CD14-positive monocyte (primary cell): ENCODE data around the gene SLC24A5. TPM values are rescaled to one million over a fixed set of nuclear protein-coding genes. Genes with fewer than 3 reads are reported as not detected.

ENCODE experiments used
- DNase-seq, 3 donors: peaks; one replicate each; pipeline ENCODE4 v3.0.0-alpha.2; 2011 to 2022
- H2AFZ ChIP-seq: 2 replicates; pipeline ENCODE4 v1.6.0; 2012; ENCODE audit warnings: mild to moderate bottlenecking, low read depth, low read length, inconsistent platforms; ENCODE audit not compliant: insufficient read depth, poor library complexity, severe bottlenecking
- H3K27ac ChIP-seq, 2 donors: 1 replicate in 1 of 2; 2 replicates in 1 of 2; pipeline ENCODE4 v1.5.1; 2012 to 2013; ENCODE audit warnings: low read length in 2 of 2, control low read depth in 1 of 2, inconsistent platforms in 1 of 2, low read depth in 1 of 2, mild to moderate bottlenecking in 1 of 2
- H3K27me3 ChIP-seq, 2 donors: one replicate each; pipeline versions ENCODE4 v1.6.0 to v1.6.1; 2011 to 2013; ENCODE audit warnings: low read length in 2 of 2; ENCODE audit not compliant: control insufficient read depth in 2 of 2, insufficient read depth in 2 of 2
- H3K36me3 ChIP-seq, 2 donors: replicated peaks in 1 of 2; 1 replicate in 1 of 2; 2 replicates in 1 of 2; pipeline versions ENCODE4 v1.5.1 to v1.6.1; 2012 to 2013; ENCODE audit warnings: low read length in 2 of 2, control low read depth in 1 of 2, inconsistent platforms in 1 of 2, mild to moderate bottlenecking in 1 of 2; ENCODE audit not compliant: insufficient read depth in 2 of 2, control insufficient read depth in 1 of 2
- H3K4me1 ChIP-seq, 2 donors: 1 replicate in 1 of 2; 2 replicates in 1 of 2; pipeline versions ENCODE4 v1.5.1 to v1.6.1; 2012 to 2013; ENCODE audit warnings: low read length in 2 of 2, control low read depth in 1 of 2, inconsistent platforms in 1 of 2, mild to moderate bottlenecking in 1 of 2, moderate library complexity in 1 of 2; ENCODE audit not compliant: insufficient read depth in 2 of 2, control insufficient read depth in 1 of 2
- H3K4me2 ChIP-seq: replicated peaks from 2 replicates; pipeline ENCODE3; 2012; ENCODE audit warnings: low read length, moderate library complexity, mild to moderate bottlenecking; ENCODE audit not compliant: poor library complexity, severe bottlenecking; ENCODE audit errors: extremely low read depth
- H3K4me3 ChIP-seq, 3 experiments: fragments of 200-600 bp in 1 of 3; sonication (generic) in 1 of 3; replicated peaks in 1 of 3; 1 replicate in 2 of 3; 2 replicates in 1 of 3; pipeline ENCODE4 v1.5.1; 2011 to 2013; ENCODE audit warnings: low read length in 3 of 3, mild to moderate bottlenecking in 3 of 3, control low read depth in 2 of 3, low read depth in 2 of 3, inconsistent platforms in 1 of 3, moderate library complexity in 1 of 3
- H3K79me2 ChIP-seq: 2 replicates; pipeline ENCODE4 v1.6.0; 2012; ENCODE audit warnings: mild to moderate bottlenecking, control low read depth, inconsistent platforms, low read length, moderate library complexity; ENCODE audit not compliant: insufficient read depth
- H3K9ac ChIP-seq: 2 replicates; pipeline ENCODE4 v1.6.0; 2017; ENCODE audit warnings: low read length, mild to moderate bottlenecking; ENCODE audit not compliant: insufficient read depth, poor library complexity, severe bottlenecking
- H3K9me3 ChIP-seq, 2 donors: replicated peaks in 1 of 2; 1 replicate in 1 of 2; 2 replicates in 1 of 2; pipeline versions ENCODE4 v1.5.1 to v1.6.1; 2012 to 2013; ENCODE audit warnings: low read length in 2 of 2, control low read depth in 1 of 2; ENCODE audit not compliant: control insufficient read depth in 1 of 2, insufficient read depth in 1 of 2
- H4K20me1 ChIP-seq: 2 replicates; pipeline ENCODE4 v1.6.0; 2012; ENCODE audit warnings: mild to moderate bottlenecking, low read length, control low read depth, moderate library complexity; ENCODE audit not compliant: insufficient read depth
- H3K27ac Mint-ChIP-seq, 7 donors: one replicate each; pipeline ENCODE4 v1.8.0; 2020; ENCODE audit warnings: mild to moderate bottlenecking in 7 of 7, mixed read lengths in 7 of 7, moderate library complexity in 6 of 7, inconsistent platforms in 2 of 7
- H3K27me3 Mint-ChIP-seq, 3 donors: one replicate each; pipeline ENCODE4 v1.8.0; 2021 to 2022; ENCODE audit warnings: low read depth in 3 of 3, mild to moderate bottlenecking in 3 of 3, mixed read lengths in 3 of 3, moderate library complexity in 3 of 3, inconsistent platforms in 1 of 3
- H3K36me3 Mint-ChIP-seq, 2 donors: one replicate each; pipeline ENCODE4 v1.8.0; 2020; ENCODE audit warnings: mixed read lengths in 2 of 2, inconsistent platforms in 1 of 2, mild to moderate bottlenecking in 1 of 2
- H3K4me1 Mint-ChIP-seq: one replicate; pipeline ENCODE4 v1.8.0; 2020; ENCODE audit warnings: mild to moderate bottlenecking, mixed read lengths
- H3K4me3 Mint-ChIP-seq, 2 donors: one replicate each; pipeline ENCODE4 v1.8.0; 2020; ENCODE audit warnings: mild to moderate bottlenecking in 2 of 2, mixed read lengths in 2 of 2, moderate library complexity in 1 of 2
- H3K9me3 Mint-ChIP-seq, 7 donors: one replicate each; pipeline ENCODE4 v1.8.0; 2020 to 2022; ENCODE audit warnings: mixed read lengths in 7 of 7, mild to moderate bottlenecking in 6 of 7, moderate library complexity in 6 of 7, inconsistent platforms in 2 of 7
- CTCF ChIP-seq: fragments of 200-600 bp; IDR thresholded peaks from one replicate; pipeline ENCODE4 v1.8.0; 2022; ENCODE audit warnings: antibody characterized with exemption, mild to moderate bottlenecking
- WGBS: methylation state at CpG from one replicate; pipeline ENCODE4 v1.1.5; 2013; ENCODE audit warnings: missing lambda C conversion rate; ENCODE audit not compliant: insufficient coverage; 5-methylcytosine and 5-hydroxymethylcytosine counted together
- intact Hi-C, 2 donors: fragments of 100-400 bp; cut with micrococcal nuclease; formaldehyde crosslinking; loops; one replicate each; pipeline versions ENCODE4 v1.15.0 to v1.15.1; 2023
- polyA plus RNA-seq, 3 donors: library from polyadenylated mRNA; depleted of rRNA in 1 of 3; unstranded in 2 of 3; stranded (reverse) in 1 of 3; fragments of 300-500 nt in 2 of 3; fragments of >200 nt in 1 of 3; fragmentation: Illumina TruSeq in 2 of 3; gene quantifications; 1 replicate in 2 of 3; 2 replicates in 1 of 3; pipeline ENCODE4 v1.2.3, GENCODE V29; 2012 to 2021

Gene SLC24A5
- polyA plus RNA-seq, 3 donors, result not detected

- no peaks in the 10 kb centered on the region for H3K36me3 Mint-ChIP-seq
- WGBS, result 90% methylated on average over 2 of the region's 5 CpGs
- H3K4me3 Mint-ChIP-seq, result no peak overlapping the region
- Histone ChIP-seq H3K79me2 (no peaks in the 10 kb centered on the region), H3K9me3 (no peaks in the 10 kb centered on the region), H3K4me2 (no peak overlapping the region), H3K4me3 (no peak overlapping the region), H3K27me3 (peaks cover 0 to 3% of the 10 kb centered on the region in 2 donors), H3K9ac (no peak overlapping the region), H2AFZ (no peak overlapping the region), H4K20me1 (no peaks in the 10 kb centered on the region), H3K27ac (no peak overlapping the region), H3K4me1 (no peaks in the 10 kb centered on the region), H3K36me3 (no peaks in the 10 kb centered on the region)
- no peaks in the 10 kb centered on the region for H3K9me3 Mint-ChIP-seq
- TF ChIP-seq CTCF, result no peak
- H3K27me3 Mint-ChIP-seq, result peaks cover 0 to 7% (median 5%) of the 10 kb centered on the region in 3 donors
- DNase-seq, result no peak
- H3K4me1 Mint-ChIP-seq, result no peaks in the 10 kb centered on the region
- intact Hi-C loops, result no loop called here
- H3K27ac Mint-ChIP-seq, result no peak overlapping the region
Observed at GRCh38 chr15:48086576-48086975, 34.2 kb upstream of the SLC24A5 start.

- 90% methylated on average over 3 of the region's 3 CpGs for WGBS
- Histone ChIP-seq H3K27ac (no peak overlapping the region), H3K79me2 (no peaks in the 10 kb centered on the region), H3K4me1 (no peaks in the 10 kb centered on the region), H3K27me3 (peaks cover 0 to 3% of the 10 kb centered on the region in 2 donors), H3K4me3 (no peak overlapping the region), H3K9me3 (no peaks in the 10 kb centered on the region), H4K20me1 (no peaks in the 10 kb centered on the region), H3K9ac (no peak overlapping the region), H2AFZ (no peak overlapping the region), H3K4me2 (no peak overlapping the region), H3K36me3 (no peaks in the 10 kb centered on the region)
- no peak for TF ChIP-seq CTCF
- no peaks in the 10 kb centered on the region for H3K4me1 Mint-ChIP-seq
- H3K4me3 Mint-ChIP-seq, result no peak overlapping the region
- H3K36me3 Mint-ChIP-seq, result no peaks in the 10 kb centered on the region
- peaks cover 0 to 7% (median 5%) of the 10 kb centered on the region in 3 donors for H3K27me3 Mint-ChIP-seq
- intact Hi-C loops, result no loop called here
- H3K9me3 Mint-ChIP-seq, result no peaks in the 10 kb centered on the region
- H3K27ac Mint-ChIP-seq, result no peak overlapping the region
- DNase-seq, result no peak
Observed at GRCh38 chr15:48087844-48088243, 32.9 kb upstream of the SLC24A5 start.
